IPS-20b (cell line): ENCODE measurements around the gene PNMA6F.

Experiments
- H3K27ac ChIP-seq: one replicate; pipeline ENCODE4 v1.5.1; 2013; ENCODE audit warnings: low read length
- H3K27me3 ChIP-seq: 2 replicates; pipeline ENCODE4 v1.6.1; 2013; ENCODE audit warnings: mild to moderate bottlenecking, low read length, inconsistent platforms; ENCODE audit not compliant: insufficient read depth
- H3K36me3 ChIP-seq: 2 replicates; pipeline ENCODE4 v1.6.1; 2013; ENCODE audit warnings: low read depth, mild to moderate bottlenecking, inconsistent platforms, low read length, moderate library complexity; ENCODE audit not compliant: insufficient read depth
- H3K4me1 ChIP-seq: 2 replicates; pipeline ENCODE4 v1.6.1; 2013; ENCODE audit warnings: mild to moderate bottlenecking, control low read depth, inconsistent platforms, low read length, moderate library complexity; ENCODE audit not compliant: insufficient read depth
- H3K4me3 ChIP-seq: 2 replicates; pipeline ENCODE4 v1.5.1; 2013; ENCODE audit warnings: mild to moderate bottlenecking, low read length, inconsistent platforms
- H3K9ac ChIP-seq: 2 replicates; pipeline ENCODE4 v1.6.1; 2013; ENCODE audit warnings: low read depth, mild to moderate bottlenecking, inconsistent platforms, low read length, moderate library complexity
- H3K9me3 ChIP-seq: 2 replicates; pipeline ENCODE4 v1.6.1; 2013; ENCODE audit warnings: mild to moderate bottlenecking, low read depth, low read length, inconsistent platforms; ENCODE audit not compliant: insufficient read depth

The PNMA6F gene

GRCh38 chrX:153349952-153350351 is 28.4 kb upstream of the PNMA6F start:
- Histone ChIP-seq H3K27me3 (no peaks in the 10 kb centered on the region), H3K27ac (no peak overlapping the region), H3K9me3 (no peaks in the 10 kb centered on the region), H3K4me3 (no peak overlapping the region), H3K36me3 (peaks cover 29% of the 10 kb centered on the region; the same call in 1 of the 2 replicates), H3K9ac (no peak overlapping the region), H3K4me1 (no peaks in the 10 kb centered on the region)

- H3K9me3 ChIP-seq: no peaks in the 10 kb centered on the region
- H3K4me3 ChIP-seq: no peak overlapping the region
- no peaks in the 10 kb centered on the region for H3K27me3 ChIP-seq
- peaks cover 38% of the 10 kb centered on the region; the same call in 1 of the 2 replicates for H3K36me3 ChIP-seq
- no peak overlapping the region for H3K27ac ChIP-seq
- H3K4me1 ChIP-seq: no peaks in the 10 kb centered on the region
- H3K9ac ChIP-seq: no peak overlapping the region
Measured at GRCh38 chrX:153348421-153348820, 26.9 kb upstream of the PNMA6F start.

GRCh38 chrX:153347530-153347929 is 26.0 kb upstream of the PNMA6F start:
- H3K9ac ChIP-seq: no peak overlapping the region
- no peak overlapping the region for H3K27ac ChIP-seq
- H3K4me3 ChIP-seq: no peak overlapping the region
- no peaks in the 10 kb centered on the region for H3K4me1 ChIP-seq
- peaks cover 38% of the 10 kb centered on the region; the same call in 1 of the 2 replicates for H3K36me3 ChIP-seq
- H3K27me3 ChIP-seq: no peaks in the 10 kb centered on the region
- no peaks in the 10 kb centered on the region for H3K9me3 ChIP-seq

- Histone ChIP-seq H3K36me3 (peaks cover 27% of the 10 kb centered on the region; the same call in 1 of the 2 replicates), H3K27ac (no peak overlapping the region), H3K9ac (no peak overlapping the region), H3K4me3 (no peak overlapping the region), H3K27me3 (no peaks in the 10 kb centered on the region), H3K4me1 (no peaks in the 10 kb centered on the region), H3K9me3 (no peaks in the 10 kb centered on the region)
Measured at GRCh38 chrX:153343674-153344073, 22.1 kb upstream of the PNMA6F start.

- Histone ChIP-seq H3K4me3 (no peak overlapping the region), H3K9me3 (no peaks in the 10 kb centered on the region), H3K4me1 (no peaks in the 10 kb centered on the region), H3K9ac (no peak overlapping the region), H3K27ac (no peak overlapping the region), H3K27me3 (no peaks in the 10 kb centered on the region), H3K36me3 (peaks cover 26% of the 10 kb centered on the region; the same call in 1 of the 2 replicates)
Measured at GRCh38 chrX:153342762-153343558, 21.4 kb upstream of the PNMA6F start.

- Histone ChIP-seq H3K4me1 (peaks cover 6% of the 10 kb centered on the region; the same call in 1 of the 2 replicates), H3K27me3 (no peaks in the 10 kb centered on the region), H3K4me3 (no peak overlapping the region), H3K36me3 (peaks cover 35% of the 10 kb centered on the region), H3K27ac (no peak overlapping the region), H3K9ac (no peak overlapping the region), H3K9me3 (no peaks in the 10 kb centered on the region)
Measured at GRCh38 chrX:153340111-153340510, 18.5 kb upstream of the PNMA6F start.

- no peak overlapping the region for H3K27ac ChIP-seq
- H3K9ac ChIP-seq: no peak overlapping the region
- H3K4me1 ChIP-seq: peaks cover 6% of the 10 kb centered on the region; the same call in 1 of the 2 replicates
- H3K27me3 ChIP-seq: no peaks in the 10 kb centered on the region
- peaks cover 31% of the 10 kb centered on the region for H3K36me3 ChIP-seq
- no peaks in the 10 kb centered on the region for H3K9me3 ChIP-seq
- H3K4me3 ChIP-seq: no peak overlapping the region
Measured at GRCh38 chrX:153339662-153340061, 18.1 kb upstream of the PNMA6F start.

GRCh38 chrX:153338836-153339235 is 17.3 kb upstream of the PNMA6F start:
- H3K9me3 ChIP-seq: no peaks in the 10 kb centered on the region
- no peak overlapping the region for H3K4me3 ChIP-seq
- no peak overlapping the region for H3K27ac ChIP-seq
- H3K36me3 ChIP-seq: peaks cover 25% of the 10 kb centered on the region
- H3K4me1 ChIP-seq: peaks cover 6% of the 10 kb centered on the region; the same call in 1 of the 2 replicates
- no peak overlapping the region for H3K9ac ChIP-seq
- H3K27me3 ChIP-seq: no peaks in the 10 kb centered on the region

- Histone ChIP-seq H3K27me3 (no peaks in the 10 kb centered on the region), H3K4me1 (peaks cover 6% of the 10 kb centered on the region; the same call in 1 of the 2 replicates), H3K9me3 (no peaks in the 10 kb centered on the region), H3K4me3 (no peak overlapping the region), H3K9ac (no peak overlapping the region), H3K36me3 (peaks cover 25% of the 10 kb centered on the region), H3K27ac (no peak overlapping the region)
Measured at GRCh38 chrX:153336988-153337387, 15.4 kb upstream of the PNMA6F start.

GRCh38 chrX:153336121-153336894 is 14.7 kb upstream of the PNMA6F start:
- Histone ChIP-seq H3K9ac (no peak overlapping the region), H3K4me3 (no peak overlapping the region), H3K4me1 (peaks cover 6% of the 10 kb centered on the region; the same call in 1 of the 2 replicates), H3K27me3 (no peaks in the 10 kb centered on the region), H3K9me3 (no peaks in the 10 kb centered on the region), H3K27ac (no peak overlapping the region), H3K36me3 (peaks cover 25% of the 10 kb centered on the region)

- Histone ChIP-seq H3K36me3 (peaks cover 20% of the 10 kb centered on the region), H3K4me1 (peaks cover 6% of the 10 kb centered on the region; the same call in 1 of the 2 replicates), H3K9me3 (no peaks in the 10 kb centered on the region), H3K4me3 (peak overlapping the region; percentile 69), H3K27ac (no peak overlapping the region), H3K9ac (peak overlapping the region; percentile 64; the same call in 1 of the 2 replicates), H3K27me3 (no peaks in the 10 kb centered on the region)
Measured at GRCh38 chrX:153334654-153335295, 13.2 kb upstream of the PNMA6F start.
